Myocyte (in vitro differentiated cells): ENCODE results near the gene B3GNT5. TPM values are rescaled to one million over a fixed set of nuclear protein-coding genes. Genes with fewer than 3 reads are reported as not detected.

Experiments used
- DNase-seq: peaks from one replicate; pipeline ENCODE4 v3.0.0-alpha.2; 2012; ENCODE audit warnings: low read depth
- total RNA-seq: library from RNA; depleted of rRNA; stranded (reverse); fragments of >200 nt; gene quantifications from 2 replicates; pipeline ENCODE4 v1.2.3, GENCODE V29; 2014

The B3GNT5 gene
- total RNA-seq, 1 donor from 2014 or later: 8.3 TPM

DNA sequence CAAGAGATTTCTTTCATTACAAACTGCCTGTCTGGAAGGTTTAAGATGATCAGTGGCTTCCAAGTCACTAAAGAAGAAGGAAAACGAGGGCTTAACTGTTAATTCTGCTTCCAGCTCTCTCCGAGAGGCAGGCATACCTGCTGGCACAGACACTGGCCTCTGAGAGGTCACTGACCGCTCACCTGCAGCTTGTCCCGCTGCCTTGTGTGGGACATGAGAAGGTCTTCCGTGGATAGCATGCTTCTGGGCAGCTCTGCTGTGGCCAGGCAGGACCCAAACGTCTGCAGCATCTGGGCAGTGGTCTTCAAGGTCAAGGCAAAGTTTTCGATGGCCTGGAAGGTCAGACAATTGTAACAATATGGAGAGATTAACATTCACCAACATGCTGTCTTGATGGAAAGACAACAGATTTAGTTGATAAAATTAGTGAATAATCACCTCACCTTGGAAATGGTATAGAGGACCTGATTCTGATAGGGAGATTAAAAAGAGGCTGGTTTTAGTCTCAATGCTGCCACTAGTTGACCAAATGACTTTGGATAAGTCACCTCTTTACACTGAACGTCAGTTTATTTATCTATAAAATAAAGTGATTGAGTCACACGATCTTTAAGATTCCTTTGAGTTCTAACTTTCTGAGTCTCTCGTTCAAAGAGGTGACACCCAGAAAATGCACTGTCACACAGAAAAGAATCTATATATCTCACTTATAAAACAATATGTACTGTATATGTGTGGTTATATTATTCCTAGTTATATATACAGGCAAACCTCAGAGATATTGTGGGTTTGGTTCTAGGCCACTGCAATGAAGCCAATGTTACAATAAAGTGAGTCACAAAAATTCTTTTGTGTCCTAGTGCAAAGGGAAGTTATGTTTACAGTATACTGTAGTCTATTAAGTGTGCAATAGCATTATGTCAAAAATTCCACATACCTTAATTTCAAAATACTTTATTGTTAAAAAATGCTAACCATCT lies 65.1 kb downstream of the B3GNT5 start:
- DNase-seq: no peak

DNA sequence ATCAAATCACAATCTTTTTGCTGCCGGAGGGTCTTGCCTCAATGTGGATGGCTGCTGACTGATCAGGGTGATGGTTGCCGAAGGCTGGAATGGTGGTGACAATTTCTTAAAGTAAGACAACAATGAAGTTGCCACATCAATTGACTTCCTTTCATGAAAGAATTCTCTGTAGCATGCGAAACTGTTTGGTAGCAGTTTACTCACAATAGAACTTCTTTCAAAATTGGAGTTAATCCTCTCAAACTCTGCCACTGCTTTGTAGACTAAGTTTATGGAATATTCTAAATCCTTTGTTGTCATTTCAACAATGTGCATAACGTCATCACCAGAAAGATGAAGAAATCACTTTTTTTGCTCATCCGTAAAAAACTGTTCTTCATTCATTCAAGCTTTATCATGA lies 65.8 kb downstream of the B3GNT5 start:
- DNase-seq: no peak

DNA sequence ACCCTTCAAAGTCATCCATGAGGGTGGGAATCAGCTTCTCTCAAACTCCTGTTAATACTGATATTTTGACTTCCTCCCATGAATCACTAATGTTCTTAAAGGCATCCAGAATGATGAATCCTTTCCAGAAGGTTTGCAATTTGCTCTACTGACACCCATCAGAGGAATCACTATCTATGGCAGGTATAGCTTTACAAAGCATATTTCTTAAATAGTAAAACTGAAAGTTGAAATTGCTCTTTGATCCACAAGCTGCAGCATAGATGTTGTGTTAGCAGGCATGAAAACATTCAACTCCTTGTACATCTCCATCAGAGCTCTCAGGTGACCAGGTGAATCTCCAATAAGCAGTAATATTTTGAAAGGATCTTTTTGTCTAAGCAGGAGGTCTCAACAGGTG lies 66.3 kb downstream of the B3GNT5 start:
- no peak for DNase-seq

Other genes starting within 250 kb of the B3GNT5 start
- 24.5 and 33.0 TPM in 2 replicates for gene MCCC1, start 153.8 kb upstream of the B3GNT5 start, total RNA-seq
- gene LAMP3, start 90.5 kb upstream of the B3GNT5 start, total RNA-seq: not detected in 2 replicates
- 0.16 and 0.64 TPM in 2 replicates for gene MCF2L2, start 175.4 kb downstream of the B3GNT5 start, total RNA-seq